HL-60 (cell line): ENCODE results near the gene BMPER.

Experiments
- DNase-seq, 2 experiments: peaks; one replicate each; pipeline ENCODE4 v3.0.0-alpha.2; 2010 to 2020; ENCODE audit warnings: low read depth in 1 of 2, low spot score in 1 of 2
- H3K27ac ChIP-seq: fragments of 250-450 bp; sonication (Bioruptor Pico); replicated peaks from 2 replicates; pipeline ENCODE4 v1.5.1; 2020; ENCODE audit warnings: mild to moderate bottlenecking, moderate library complexity
- H3K27me3 ChIP-seq: fragments of 250-450 bp; sonication (Bioruptor Pico); 2 replicates; pipeline ENCODE4 v1.5.1; 2021; ENCODE audit warnings: mild to moderate bottlenecking, moderate library complexity; ENCODE audit not compliant: insufficient read depth, poor library complexity, severe bottlenecking
- H3K4me3 ChIP-seq: replicated peaks from 2 replicates; pipeline ENCODE4 v1.5.1; 2011; ENCODE audit warnings: mild to moderate bottlenecking, control low read depth, low read length; ENCODE audit not compliant: insufficient read depth
- GABPA ChIP-seq: IDR thresholded peaks from 2 replicates; pipeline ENCODE4 v1.6.1; 2012; ENCODE audit warnings: low read depth
- POLR2AphosphoS5 ChIP-seq: IDR thresholded peaks from 2 replicates; pipeline ENCODE4 v1.6.1; 2012; ENCODE audit warnings: low read depth
- SPI1 ChIP-seq: IDR thresholded peaks from 2 replicates; pipeline ENCODE4 v1.6.1; 2012; ENCODE audit warnings: low read depth, mild to moderate bottlenecking, borderline replicate concordance
- TF ChIP-seq, protein P1 (sequence below): IDR thresholded peaks from one replicate; pipeline ENCODE4 v1.5.1; 2011; ENCODE audit warnings: low read length, control low read depth, inconsistent platforms; ENCODE audit not compliant: insufficient read depth
- TF ChIP-seq, protein P2 (sequence below): IDR thresholded peaks from 2 replicates; pipeline ENCODE4 v1.6.1; 2012; ENCODE audit warnings: low read depth; ENCODE audit not compliant: insufficient replicate concordance

BMPER gene

DNA sequence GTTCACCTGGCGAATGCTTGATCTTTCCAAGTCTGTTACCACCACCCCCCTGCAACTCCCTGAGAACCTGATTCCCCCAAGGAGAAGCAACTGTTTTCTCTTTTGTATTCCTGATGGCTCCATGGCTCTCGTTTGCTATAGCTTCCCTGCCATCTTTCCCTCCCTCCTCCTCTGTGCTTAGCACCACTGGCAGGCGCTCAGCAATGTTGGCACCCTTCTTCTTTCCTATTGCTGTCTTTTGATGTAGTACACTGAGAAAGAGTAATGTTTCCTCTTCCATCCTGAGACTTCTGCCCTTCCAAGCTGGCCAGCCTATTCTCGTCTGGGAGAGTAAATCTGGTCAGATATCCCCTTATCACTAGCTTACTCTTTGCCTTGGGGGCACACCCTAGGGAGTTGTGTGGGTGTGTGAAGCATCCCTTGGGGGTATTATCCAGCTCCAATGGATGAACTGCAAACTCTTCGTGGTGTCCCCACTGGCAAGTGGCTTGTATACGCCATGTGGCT, 74.0 kb downstream of the BMPER start:
- no peak for DNase-seq
- Histone ChIP-seq H3K4me3 (no peak overlapping the region), H3K27me3 (no peaks in the 10 kb centered on the region), H3K27ac (no peak overlapping the region)
- TF ChIP-seq POLR2AphosphoS5 (no peak), SPI1 (no peak), GABPA (no peak)
- TF ChIP-seq, protein P1, sequence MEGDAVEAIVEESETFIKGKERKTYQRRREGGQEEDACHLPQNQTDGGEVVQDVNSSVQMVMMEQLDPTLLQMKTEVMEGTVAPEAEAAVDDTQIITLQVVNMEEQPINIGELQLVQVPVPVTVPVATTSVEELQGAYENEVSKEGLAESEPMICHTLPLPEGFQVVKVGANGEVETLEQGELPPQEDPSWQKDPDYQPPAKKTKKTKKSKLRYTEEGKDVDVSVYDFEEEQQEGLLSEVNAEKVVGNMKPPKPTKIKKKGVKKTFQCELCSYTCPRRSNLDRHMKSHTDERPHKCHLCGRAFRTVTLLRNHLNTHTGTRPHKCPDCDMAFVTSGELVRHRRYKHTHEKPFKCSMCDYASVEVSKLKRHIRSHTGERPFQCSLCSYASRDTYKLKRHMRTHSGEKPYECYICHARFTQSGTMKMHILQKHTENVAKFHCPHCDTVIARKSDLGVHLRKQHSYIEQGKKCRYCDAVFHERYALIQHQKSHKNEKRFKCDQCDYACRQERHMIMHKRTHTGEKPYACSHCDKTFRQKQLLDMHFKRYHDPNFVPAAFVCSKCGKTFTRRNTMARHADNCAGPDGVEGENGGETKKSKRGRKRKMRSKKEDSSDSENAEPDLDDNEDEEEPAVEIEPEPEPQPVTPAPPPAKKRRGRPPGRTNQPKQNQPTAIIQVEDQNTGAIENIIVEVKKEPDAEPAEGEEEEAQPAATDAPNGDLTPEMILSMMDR, result no peak
- TF ChIP-seq, protein P2, sequence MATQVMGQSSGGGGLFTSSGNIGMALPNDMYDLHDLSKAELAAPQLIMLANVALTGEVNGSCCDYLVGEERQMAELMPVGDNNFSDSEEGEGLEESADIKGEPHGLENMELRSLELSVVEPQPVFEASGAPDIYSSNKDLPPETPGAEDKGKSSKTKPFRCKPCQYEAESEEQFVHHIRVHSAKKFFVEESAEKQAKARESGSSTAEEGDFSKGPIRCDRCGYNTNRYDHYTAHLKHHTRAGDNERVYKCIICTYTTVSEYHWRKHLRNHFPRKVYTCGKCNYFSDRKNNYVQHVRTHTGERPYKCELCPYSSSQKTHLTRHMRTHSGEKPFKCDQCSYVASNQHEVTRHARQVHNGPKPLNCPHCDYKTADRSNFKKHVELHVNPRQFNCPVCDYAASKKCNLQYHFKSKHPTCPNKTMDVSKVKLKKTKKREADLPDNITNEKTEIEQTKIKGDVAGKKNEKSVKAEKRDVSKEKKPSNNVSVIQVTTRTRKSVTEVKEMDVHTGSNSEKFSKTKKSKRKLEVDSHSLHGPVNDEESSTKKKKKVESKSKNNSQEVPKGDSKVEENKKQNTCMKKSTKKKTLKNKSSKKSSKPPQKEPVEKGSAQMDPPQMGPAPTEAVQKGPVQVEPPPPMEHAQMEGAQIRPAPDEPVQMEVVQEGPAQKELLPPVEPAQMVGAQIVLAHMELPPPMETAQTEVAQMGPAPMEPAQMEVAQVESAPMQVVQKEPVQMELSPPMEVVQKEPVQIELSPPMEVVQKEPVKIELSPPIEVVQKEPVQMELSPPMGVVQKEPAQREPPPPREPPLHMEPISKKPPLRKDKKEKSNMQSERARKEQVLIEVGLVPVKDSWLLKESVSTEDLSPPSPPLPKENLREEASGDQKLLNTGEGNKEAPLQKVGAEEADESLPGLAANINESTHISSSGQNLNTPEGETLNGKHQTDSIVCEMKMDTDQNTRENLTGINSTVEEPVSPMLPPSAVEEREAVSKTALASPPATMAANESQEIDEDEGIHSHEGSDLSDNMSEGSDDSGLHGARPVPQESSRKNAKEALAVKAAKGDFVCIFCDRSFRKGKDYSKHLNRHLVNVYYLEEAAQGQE, result no peak

DNA sequence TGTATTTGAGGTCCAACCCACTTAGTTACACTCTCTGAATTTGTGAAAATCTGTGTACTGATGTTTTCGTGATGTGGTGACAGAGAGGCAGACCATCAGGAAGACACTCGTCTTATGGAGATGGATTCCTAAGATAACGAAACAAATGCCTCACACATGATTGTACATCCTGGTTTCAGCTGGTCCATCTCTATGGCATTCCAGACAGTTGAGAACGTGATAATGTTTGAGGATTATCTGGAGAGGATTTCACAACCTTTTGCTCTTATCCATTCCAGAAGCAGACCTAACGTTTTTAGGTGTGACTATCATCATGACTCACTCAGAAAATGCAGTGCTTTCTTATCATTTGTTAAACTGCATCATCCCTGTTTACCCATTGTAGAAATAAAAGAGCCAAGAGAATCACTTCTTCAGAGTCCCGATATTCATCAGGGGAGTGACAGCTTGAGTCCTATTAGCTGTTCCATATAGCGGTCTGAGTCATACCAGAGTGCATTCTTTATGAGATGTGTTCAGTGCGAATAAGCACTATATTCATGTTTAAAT, 74.5 kb downstream of the BMPER start:
- no peak for DNase-seq
- Histone ChIP-seq H3K27me3 (no peaks in the 10 kb centered on the region), H3K27ac (no peak overlapping the region), H3K4me3 (no peak overlapping the region)
- TF ChIP-seq, protein P1, result no peak
- TF ChIP-seq, protein P2, result no peak
- no peak for TF ChIP-seq GABPA
- no peak for TF ChIP-seq POLR2AphosphoS5
- no peak for TF ChIP-seq SPI1

DNA sequence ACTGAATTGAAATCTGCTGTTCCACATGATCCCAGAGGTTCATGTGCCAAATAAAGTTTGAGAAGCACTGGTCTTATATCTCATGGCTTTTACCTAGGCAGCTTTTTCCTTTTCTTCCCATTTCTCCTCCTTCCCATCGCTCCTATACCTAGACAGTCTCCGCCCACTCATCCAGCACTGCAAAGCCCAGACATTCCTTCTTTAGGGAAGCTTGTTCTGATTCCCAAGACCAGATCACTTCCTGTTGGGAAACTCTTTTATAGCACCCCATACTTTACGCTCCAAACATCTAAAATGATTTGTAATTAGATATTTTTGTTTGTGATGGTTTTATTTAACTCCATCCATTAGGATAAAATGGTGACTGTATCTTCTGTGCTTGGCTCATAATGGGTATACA, 75.9 kb downstream of the BMPER start:
- no peak for DNase-seq
- no peak for TF ChIP-seq POLR2AphosphoS5
- TF ChIP-seq SPI1, result no peak
- TF ChIP-seq GABPA, result no peak
- TF ChIP-seq, protein P2, result no peak
- TF ChIP-seq, protein P1, result no peak
- H3K27ac ChIP-seq, result no peak overlapping the region

More for the DNA sequence above, 75.9 kb downstream of the BMPER start:
- Histone ChIP-seq H3K27me3 (no peaks in the 10 kb centered on the region), H3K4me3 (no peak overlapping the region)
